C4-2B (cell line): Measurements from ENCODE around the gene KIF19.
A peak's percentile ranks its signal among the peaks of the same experiment; 100 is the strongest.

ENCODE experiments used
- CTCF ChIP-seq: fragments of 450-650 bp; conservative IDR thresholded peaks from 2 replicates; pipeline ENCODE4 v1.5.1; 2017; ENCODE audit warnings: mild to moderate bottlenecking
- ZFX ChIP-seq: fragments of 450-650 bp; IDR thresholded peaks from 2 replicates; pipeline ENCODE4 v1.6.1; 2017

DNA sequence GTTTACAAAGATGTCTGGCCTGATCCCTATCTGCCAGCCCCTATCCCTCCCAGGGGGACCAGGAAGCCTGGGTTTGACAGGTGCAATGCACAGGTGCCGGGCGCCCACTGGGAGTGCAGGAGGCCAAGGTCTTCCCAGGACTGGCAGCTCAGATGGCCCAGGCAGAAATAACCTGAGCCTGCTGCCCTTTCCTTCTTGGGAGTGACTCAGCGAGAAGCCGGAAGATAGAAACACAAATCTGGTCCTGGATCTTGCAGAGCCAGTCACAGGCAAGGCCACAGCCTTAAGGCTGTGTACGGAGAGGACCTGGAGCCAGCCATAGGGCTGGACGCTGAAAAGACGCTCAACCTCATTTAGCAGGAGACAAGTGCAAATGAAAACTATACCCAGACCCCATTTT is 69.0 kb downstream of the KIF19 start:
- TF ChIP-seq CTCF (no peak), ZFX (peak; percentile 17; the same call in 1 of the 2 replicates)
